Measurements from ENCODE around the gene TTLL12. TPM values are rescaled to one million over a fixed set of nuclear protein-coding genes. Genes with fewer than 3 reads are reported as not detected.

The TTLL12 gene
- total RNA-seq, 1 experiment from 2014 or later = 63.4 TPM

DNA sequence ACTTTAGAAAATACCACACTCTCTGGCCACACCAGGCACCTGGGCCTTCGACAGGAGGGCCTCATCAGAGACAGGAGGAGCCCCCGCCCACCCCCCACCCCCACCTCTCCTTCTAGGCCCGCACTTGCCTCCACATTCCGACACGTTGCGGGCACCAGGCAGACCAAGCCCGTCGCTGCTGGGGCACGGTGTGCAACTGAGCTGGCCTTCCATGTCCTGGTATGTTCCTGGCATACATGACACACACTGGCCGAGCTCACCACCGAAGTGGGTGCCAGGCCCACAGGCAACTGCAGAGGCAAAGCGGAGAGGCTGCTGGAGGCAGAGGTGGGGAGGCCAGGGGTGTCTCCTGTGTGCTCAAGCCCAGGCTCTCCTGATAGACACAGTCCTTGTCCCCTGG, 27.0 kb upstream of the TTLL12 start:
- H3K9me3 Mint-ChIP-seq (ENCODE audit: low read depth, unreplicated experiment) = no peaks in the 10 kb centered on the region
- H3K36me3 Mint-ChIP-seq (ENCODE audit: insufficient read depth, unreplicated experiment) = no peaks in the 10 kb centered on the region
- BruUV-seq (replicated peaks) = no TSS peak
- no peak overlapping the region for H3K4me3 Mint-ChIP-seq (ENCODE audit: low read depth, unreplicated experiment)
- no peak overlapping the region for H3K27ac Mint-ChIP-seq (ENCODE audit: unreplicated experiment)
- TF ChIP-seq, protein P1, sequence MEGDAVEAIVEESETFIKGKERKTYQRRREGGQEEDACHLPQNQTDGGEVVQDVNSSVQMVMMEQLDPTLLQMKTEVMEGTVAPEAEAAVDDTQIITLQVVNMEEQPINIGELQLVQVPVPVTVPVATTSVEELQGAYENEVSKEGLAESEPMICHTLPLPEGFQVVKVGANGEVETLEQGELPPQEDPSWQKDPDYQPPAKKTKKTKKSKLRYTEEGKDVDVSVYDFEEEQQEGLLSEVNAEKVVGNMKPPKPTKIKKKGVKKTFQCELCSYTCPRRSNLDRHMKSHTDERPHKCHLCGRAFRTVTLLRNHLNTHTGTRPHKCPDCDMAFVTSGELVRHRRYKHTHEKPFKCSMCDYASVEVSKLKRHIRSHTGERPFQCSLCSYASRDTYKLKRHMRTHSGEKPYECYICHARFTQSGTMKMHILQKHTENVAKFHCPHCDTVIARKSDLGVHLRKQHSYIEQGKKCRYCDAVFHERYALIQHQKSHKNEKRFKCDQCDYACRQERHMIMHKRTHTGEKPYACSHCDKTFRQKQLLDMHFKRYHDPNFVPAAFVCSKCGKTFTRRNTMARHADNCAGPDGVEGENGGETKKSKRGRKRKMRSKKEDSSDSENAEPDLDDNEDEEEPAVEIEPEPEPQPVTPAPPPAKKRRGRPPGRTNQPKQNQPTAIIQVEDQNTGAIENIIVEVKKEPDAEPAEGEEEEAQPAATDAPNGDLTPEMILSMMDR (IDR thresholded peaks at IDR 0.05; ENCODE audit: unreplicated experiment) = no peak
- CTCF ChIA-PET = no interaction called here
- H3K27me3 Mint-ChIP-seq (ENCODE audit: unreplicated experiment) = peaks cover 75% of the 10 kb centered on the region
- H3K4me1 Mint-ChIP-seq (ENCODE audit: low read depth, unreplicated experiment) = peaks cover 6% of the 10 kb centered on the region
- DNase-seq = no peak
- intact Hi-C loops (cut with micrococcal nuclease; ENCODE audit: unreplicated experiment) = no loop called here

DNA sequence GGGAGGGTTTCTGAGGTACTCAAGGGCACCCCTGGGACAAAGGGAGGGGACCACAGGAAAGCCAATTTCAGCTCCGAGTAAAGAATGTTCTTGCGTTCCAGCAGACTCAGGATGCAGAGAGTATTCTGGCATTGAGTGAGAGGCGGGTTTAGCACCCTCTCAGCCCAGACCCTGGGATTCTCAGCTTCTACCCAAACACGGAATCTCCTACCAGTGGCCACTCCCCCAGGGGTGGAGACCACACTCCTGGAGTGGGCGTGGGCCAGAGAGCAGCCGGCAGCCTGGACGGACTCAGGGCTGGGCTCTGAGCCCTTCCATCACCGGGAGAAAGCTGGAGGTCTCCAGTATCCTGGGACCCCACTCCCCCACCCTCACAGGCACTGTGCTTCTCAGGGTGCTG, 26.1 kb upstream of the TTLL12 start:
- no peak for DNase-seq
- CTCF ChIA-PET = interaction anchor here (1.3 kb wide), 1 partner anchor 11 kb away, joined by 3 read pairs; no protein-coding TSS in a partner anchor
- no peak overlapping the region for H3K4me3 Mint-ChIP-seq (ENCODE audit: low read depth, unreplicated experiment)
- intact Hi-C loops (cut with micrococcal nuclease; ENCODE audit: unreplicated experiment) = no loop called here
- no peak overlapping the region for H3K27ac Mint-ChIP-seq (ENCODE audit: unreplicated experiment)
- BruUV-seq (replicated peaks) = no TSS peak
- TF ChIP-seq, protein P1 (IDR thresholded peaks at IDR 0.05; ENCODE audit: unreplicated experiment) = no peak
- H3K36me3 Mint-ChIP-seq (ENCODE audit: insufficient read depth, unreplicated experiment) = no peaks in the 10 kb centered on the region
- H3K4me1 Mint-ChIP-seq (ENCODE audit: low read depth, unreplicated experiment) = no peaks in the 10 kb centered on the region
- no peaks in the 10 kb centered on the region for H3K9me3 Mint-ChIP-seq (ENCODE audit: low read depth, unreplicated experiment)
- H3K27me3 Mint-ChIP-seq (ENCODE audit: unreplicated experiment) = peaks cover 75% of the 10 kb centered on the region

DNA sequence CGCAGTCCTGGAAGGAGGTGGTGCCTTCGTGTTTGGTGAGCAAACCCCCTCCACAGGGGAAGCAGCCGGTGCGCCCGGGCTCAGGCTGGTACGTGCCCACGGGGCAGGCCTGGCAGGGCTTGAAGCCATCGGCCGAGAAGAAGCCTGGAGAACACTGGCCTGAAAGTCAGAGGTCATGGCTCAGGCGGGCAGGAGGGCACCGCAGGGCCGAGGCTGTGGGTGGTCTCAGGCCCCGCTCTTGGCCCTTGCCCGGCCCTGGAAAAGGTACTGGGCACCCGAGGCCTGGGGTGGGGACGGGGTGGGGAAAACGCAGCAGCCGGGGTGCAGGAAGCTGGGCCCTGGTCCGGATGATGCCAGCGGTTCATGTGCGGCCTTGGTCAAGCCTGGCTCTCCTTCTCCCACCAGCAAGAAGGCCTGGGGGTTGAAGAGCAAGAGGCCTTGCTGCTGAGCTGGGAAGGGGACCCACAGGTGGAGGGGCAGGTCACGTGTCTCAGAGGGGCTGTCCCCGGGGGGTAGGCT, 25.6 kb upstream of the TTLL12 start:
- Mint-ChIP-seq H3K4me3 (ENCODE audit: low read depth, unreplicated experiment) (no peak overlapping the region), H3K36me3 (ENCODE audit: insufficient read depth, unreplicated experiment) (no peaks in the 10 kb centered on the region), H3K27ac (ENCODE audit: unreplicated experiment) (no peak overlapping the region), H3K27me3 (ENCODE audit: unreplicated experiment) (peaks cover 75% of the 10 kb centered on the region), H3K4me1 (ENCODE audit: low read depth, unreplicated experiment) (no peaks in the 10 kb centered on the region), H3K9me3 (ENCODE audit: low read depth, unreplicated experiment) (no peaks in the 10 kb centered on the region)
- BruUV-seq (replicated peaks) = no TSS peak
- TF ChIP-seq, protein P1 (IDR thresholded peaks at IDR 0.05; ENCODE audit: unreplicated experiment) = no peak
- intact Hi-C loops (cut with micrococcal nuclease; ENCODE audit: unreplicated experiment) = no loop called here
- DNase-seq = no peak
- CTCF ChIA-PET = interaction anchor here (0.7 to 1.3 kb wide), 3 partner anchors 12 to 955 kb away, joined by 3 to 8 read pairs (median 6); no protein-coding TSS in a partner anchor

DNA sequence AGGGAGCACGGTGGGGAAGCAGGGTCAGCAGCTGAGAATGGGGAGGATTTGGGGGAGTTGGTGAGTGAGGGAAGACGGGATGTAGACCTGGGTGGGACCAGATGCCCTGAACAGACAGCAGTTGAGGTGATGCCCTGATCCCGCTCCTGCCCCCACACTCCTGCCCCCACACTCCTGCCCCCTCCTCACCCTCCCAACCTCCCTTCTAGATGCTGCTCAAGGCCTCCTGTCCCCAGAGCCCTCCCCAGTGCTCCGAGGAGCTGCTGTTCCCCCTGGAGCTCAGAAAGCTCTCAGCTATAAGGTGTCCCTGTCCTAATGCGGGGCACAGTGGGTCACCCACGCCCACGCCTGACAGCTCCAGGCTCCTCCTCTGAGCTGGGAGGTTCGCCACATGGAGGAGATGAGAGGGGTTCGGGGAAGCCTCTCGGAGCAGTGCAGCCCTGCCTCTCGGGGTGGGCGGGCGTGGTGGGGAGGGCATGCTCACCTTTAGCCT, 25.1 kb upstream of the TTLL12 start:
- Mint-ChIP-seq H3K4me1 (ENCODE audit: low read depth, unreplicated experiment) (no peaks in the 10 kb centered on the region), H3K36me3 (ENCODE audit: insufficient read depth, unreplicated experiment) (no peaks in the 10 kb centered on the region), H3K4me3 (ENCODE audit: low read depth, unreplicated experiment) (no peak overlapping the region), H3K9me3 (ENCODE audit: low read depth, unreplicated experiment) (no peaks in the 10 kb centered on the region), H3K27ac (ENCODE audit: unreplicated experiment) (no peak overlapping the region), H3K27me3 (ENCODE audit: unreplicated experiment) (peaks cover 75% of the 10 kb centered on the region)
- CTCF ChIA-PET = interaction anchor here (0.6 to 1.3 kb wide), 6 partner anchors 12 to 955 kb away, joined by 3 to 8 read pairs (median 4); no protein-coding TSS in a partner anchor
- no peak for DNase-seq
- BruUV-seq (replicated peaks) = no TSS peak
- TF ChIP-seq, protein P1 (IDR thresholded peaks at IDR 0.05; ENCODE audit: unreplicated experiment) = no peak
- intact Hi-C loops (cut with micrococcal nuclease; ENCODE audit: unreplicated experiment) = no loop called here

Data from Calu3 (cell line).